ENCODE data around the gene ZBED4. TPM values are rescaled to one million over a fixed set of nuclear protein-coding genes. Genes with fewer than 3 reads are reported as not detected.
"Not testable (repeated sequence)": the region's sequence is repeated elsewhere in the genome, so short reads cannot be mapped to it uniquely, and the experiment has no call there.

Gene ZBED4
- 10 to 100 TPM; 16.6 to 18.2 (median 17.5) TPM for polyA plus RNA-seq (ENCODE audit: insufficient read length in 4 of 4)

GRCh38 chr22:49852898-49853894 lies at the start of gene ZBED4:
ZBED4 (plus strand) TSS chr22:49853844; CDS start chr22:49883663, 29,819 bp downstream.
- DNase-seq (ENCODE audit: low read depth in 4 of 4, low spot score in 3 of 4): peak; percentile 92 to 98 (median 94)

- DNase-seq (ENCODE audit: low read depth in 4 of 4, low spot score in 3 of 4): no peak
Observed at GRCh38 chr22:49807129-49807528, 46.5 kb upstream of the ZBED4 start.

- no peak for DNase-seq (ENCODE audit: low read depth in 4 of 4, low spot score in 3 of 4)
Observed at GRCh38 chr22:49807780-49808708, 45.6 kb upstream of the ZBED4 start.

- DNase-seq (ENCODE audit: low read depth in 4 of 4, low spot score in 3 of 4): no peak
Observed at GRCh38 chr22:49810363-49811019, 43.2 kb upstream of the ZBED4 start.

- no peak for DNase-seq (ENCODE audit: low read depth in 4 of 4, low spot score in 3 of 4)
Observed at GRCh38 chr22:49811020-49811791, 42.4 kb upstream of the ZBED4 start.

GRCh38 chr22:49812838-49813237 lies 40.8 kb upstream of the ZBED4 start:
- DNase-seq (ENCODE audit: low read depth in 4 of 4, low spot score in 3 of 4): no peak

GRCh38 chr22:49814164-49814686 lies 39.4 kb upstream of the ZBED4 start:
- DNase-seq (ENCODE audit: low read depth in 4 of 4, low spot score in 3 of 4): no peak

- no peak for DNase-seq (ENCODE audit: low read depth in 4 of 4, low spot score in 3 of 4)
Observed at GRCh38 chr22:49814856-49815255, 38.8 kb upstream of the ZBED4 start.

- DNase-seq (ENCODE audit: low read depth in 4 of 4, low spot score in 3 of 4): no peak
Observed at GRCh38 chr22:49815641-49816091, 38.0 kb upstream of the ZBED4 start.

- no peak for DNase-seq (ENCODE audit: low read depth in 4 of 4, low spot score in 3 of 4)
Observed at GRCh38 chr22:49817359-49817758, 36.3 kb upstream of the ZBED4 start.

- DNase-seq (ENCODE audit: low read depth in 4 of 4, low spot score in 3 of 4): no peak
Observed at GRCh38 chr22:49820984-49821383, 32.7 kb upstream of the ZBED4 start.

GRCh38 chr22:49821741-49822140 lies 31.9 kb upstream of the ZBED4 start:
- not testable (repeated sequence) for DNase-seq (ENCODE audit: low read depth in 4 of 4, low spot score in 3 of 4)

- no peak for DNase-seq (ENCODE audit: low read depth in 4 of 4, low spot score in 3 of 4)
Observed at GRCh38 chr22:49823289-49824045, 30.2 kb upstream of the ZBED4 start.

- DNase-seq (ENCODE audit: low read depth in 4 of 4, low spot score in 3 of 4): no peak
Observed at GRCh38 chr22:49824185-49824925, 29.3 kb upstream of the ZBED4 start.

- DNase-seq (ENCODE audit: low read depth in 4 of 4, low spot score in 3 of 4): no peak
Observed at GRCh38 chr22:49824936-49825335, 28.7 kb upstream of the ZBED4 start.

GRCh38 chr22:49825436-49825835 lies 28.2 kb upstream of the ZBED4 start:
- DNase-seq (ENCODE audit: low read depth in 4 of 4, low spot score in 3 of 4): no peak

GRCh38 chr22:49825944-49826602 lies 27.6 kb upstream of the ZBED4 start:
- DNase-seq (ENCODE audit: low read depth in 4 of 4, low spot score in 3 of 4): no peak

Measured in right renal pelvis (tissue), 4 donors.